Activated CD4-positive, alpha-beta T cell treated with anti-CD3 and anti-CD28 coated beads for 1 hour (primary cell): Measurements from ENCODE around the gene TLE3.

Source experiments
- DNase-seq: peaks from one replicate; pipeline ENCODE4 v3.0.0-alpha.2; 2020

The TLE3 gene

GRCh38 chr15:70025413-70026296, 72.1 kb downstream of the TLE3 start:
- no peak for DNase-seq

GRCh38 chr15:70024521-70024920, 73.2 kb downstream of the TLE3 start:
- no peak for DNase-seq

DNA sequence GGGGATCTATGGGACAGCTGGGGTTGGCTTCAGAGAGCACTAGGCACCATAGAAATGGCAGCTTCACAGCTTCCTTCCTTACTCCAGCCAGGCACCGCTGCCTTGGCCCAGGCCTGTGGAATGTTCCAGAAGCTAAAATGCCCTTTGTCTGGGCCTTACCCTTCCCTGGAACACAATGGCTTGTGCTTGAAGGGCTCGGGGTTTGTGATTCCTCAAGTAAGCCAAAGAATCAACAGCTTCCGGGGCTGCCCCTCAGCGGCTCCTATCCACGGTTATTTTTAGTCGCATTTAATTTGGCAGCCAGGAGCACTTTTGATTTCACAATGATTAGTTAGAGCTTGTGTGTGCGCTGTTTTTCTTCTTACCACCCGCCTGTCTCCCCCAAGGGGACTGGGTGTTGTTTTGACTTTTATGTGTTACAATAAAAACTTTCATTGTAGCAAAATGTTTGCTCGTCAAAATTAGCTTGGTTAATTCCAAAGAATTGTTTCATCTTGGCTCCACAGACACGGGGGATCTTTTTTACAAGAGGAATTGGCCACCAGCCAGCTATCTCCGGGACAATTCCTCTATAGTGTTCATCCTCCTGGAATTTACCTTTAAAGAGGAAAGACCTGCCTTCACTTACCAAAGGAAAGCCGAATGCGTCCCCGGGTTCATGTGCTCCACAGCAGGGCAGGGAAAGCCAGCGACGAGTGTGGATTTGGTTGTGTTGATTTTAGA, 73.8 kb downstream of the TLE3 start:
- DNase-seq, result no peak

DNA sequence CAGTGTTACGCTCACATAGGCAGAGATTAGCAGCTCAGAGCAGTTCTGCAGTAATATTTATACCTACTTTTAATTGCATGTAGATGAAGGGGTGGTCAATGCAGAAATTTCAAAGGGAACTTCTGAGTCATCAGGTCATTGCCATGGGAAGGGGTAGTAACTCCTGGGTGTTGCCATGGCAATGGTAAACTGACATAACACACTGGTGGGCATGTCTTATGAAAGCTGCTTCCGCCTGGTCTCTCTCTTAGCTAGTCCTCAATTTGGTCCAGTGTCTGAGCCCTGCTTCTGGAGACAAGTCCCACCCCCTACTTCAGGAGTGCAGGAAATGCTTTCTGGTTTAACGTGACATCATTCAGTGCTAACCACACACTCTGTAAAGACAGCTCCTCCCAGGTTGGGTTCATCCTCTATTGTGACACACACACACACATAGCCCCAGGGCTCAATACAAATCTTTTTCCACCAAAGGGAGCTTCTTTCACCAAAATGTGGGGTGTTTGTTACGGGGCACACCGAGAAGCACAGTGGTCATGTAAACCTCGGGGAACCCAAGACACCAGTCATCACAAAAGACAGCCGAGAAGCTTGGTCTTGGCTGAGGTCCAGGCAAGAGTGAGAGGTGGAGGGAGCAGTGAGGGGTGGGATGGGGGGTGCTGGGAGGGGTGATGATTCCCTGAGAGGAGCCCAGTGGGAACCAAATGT, 74.5 kb downstream of the TLE3 start:
- DNase-seq, result peak; percentile 24

DNA sequence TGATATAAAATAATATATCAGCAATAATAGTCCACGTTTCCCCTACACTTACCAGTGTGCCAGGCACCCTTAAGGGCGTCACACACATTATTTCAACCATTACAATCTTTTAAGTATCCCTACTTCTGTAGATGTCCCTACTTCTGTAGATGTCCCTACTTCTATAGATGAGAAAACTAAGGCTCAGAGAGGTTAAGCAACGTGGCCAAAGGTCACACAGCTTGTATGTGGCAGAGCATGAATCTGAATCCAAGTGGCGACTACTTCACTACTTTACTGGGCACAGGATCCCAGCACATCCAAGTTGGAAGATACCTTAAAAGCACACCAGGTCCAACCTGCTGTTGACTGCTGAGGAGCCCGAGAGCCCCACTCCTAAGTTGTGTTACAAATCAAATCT, 77.5 kb downstream of the TLE3 start:
- no peak for DNase-seq

- DNase-seq, result no peak
Observed at GRCh38 chr15:70018646-70019600, 78.8 kb downstream of the TLE3 start.

DNA sequence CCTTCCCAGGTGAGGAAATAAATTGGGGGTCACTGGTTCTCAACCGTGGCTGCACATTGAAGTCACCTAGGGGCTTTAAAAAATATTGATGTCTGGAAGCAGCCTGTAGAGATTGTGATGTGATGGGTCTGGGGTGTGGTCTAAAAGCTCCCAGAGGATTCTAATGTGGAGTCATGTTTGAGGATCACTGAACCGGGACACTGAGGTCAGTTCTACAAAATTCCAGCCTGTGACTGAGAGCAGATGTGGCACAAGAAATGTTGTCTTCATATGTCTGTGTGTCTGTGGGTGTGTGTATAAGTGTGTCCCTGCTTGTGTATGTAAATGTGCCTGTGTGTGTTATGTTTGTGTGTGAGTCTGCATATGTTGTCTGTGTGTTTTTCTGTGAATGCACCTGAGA, 79.9 kb downstream of the TLE3 start:
- no peak for DNase-seq

DNA sequence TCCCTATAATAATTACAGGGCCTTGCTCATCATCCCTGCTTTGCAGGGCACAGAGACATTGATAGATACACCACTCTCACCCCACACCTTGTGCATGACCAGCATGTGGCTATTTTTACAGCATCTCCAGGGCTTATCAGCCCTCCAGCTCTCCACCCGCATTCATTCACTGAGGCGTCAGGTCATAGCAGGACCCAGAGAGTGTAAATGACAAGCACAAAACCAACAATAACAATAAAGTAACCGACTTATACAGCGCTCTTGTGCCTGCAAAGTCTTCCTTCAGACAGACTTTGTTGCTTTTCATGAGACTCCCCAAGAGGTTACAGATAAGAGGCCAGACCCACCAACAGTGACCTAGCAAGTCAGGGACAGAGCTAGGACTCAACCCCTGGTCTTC, 80.7 kb downstream of the TLE3 start:
- no peak for DNase-seq

- no peak for DNase-seq
Observed at GRCh38 chr15:70016511-70016994, 81.2 kb downstream of the TLE3 start.

GRCh38 chr15:70014860-70015490, 82.7 kb downstream of the TLE3 start:
- DNase-seq, result no peak

DNA sequence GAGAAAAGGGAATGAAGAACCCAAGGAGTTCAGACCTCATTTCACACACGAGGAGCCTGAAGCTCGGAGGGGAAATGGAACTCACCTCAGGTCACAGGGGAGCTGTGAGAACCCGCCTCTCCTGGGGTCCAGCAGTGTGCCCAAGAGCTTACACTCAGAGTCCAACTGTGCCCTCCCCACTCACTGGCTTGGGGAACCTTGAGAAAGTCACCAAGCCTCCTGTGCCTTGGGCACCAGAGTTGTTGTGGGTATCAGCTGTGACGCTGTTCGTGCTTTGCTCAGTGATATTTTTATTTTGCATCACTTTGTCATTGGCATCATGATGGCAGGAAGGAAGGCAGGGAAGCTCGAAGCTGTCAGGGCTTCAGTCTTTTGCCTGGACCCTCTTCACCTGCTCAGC, 83.4 kb downstream of the TLE3 start:
- DNase-seq, result no peak

DNA sequence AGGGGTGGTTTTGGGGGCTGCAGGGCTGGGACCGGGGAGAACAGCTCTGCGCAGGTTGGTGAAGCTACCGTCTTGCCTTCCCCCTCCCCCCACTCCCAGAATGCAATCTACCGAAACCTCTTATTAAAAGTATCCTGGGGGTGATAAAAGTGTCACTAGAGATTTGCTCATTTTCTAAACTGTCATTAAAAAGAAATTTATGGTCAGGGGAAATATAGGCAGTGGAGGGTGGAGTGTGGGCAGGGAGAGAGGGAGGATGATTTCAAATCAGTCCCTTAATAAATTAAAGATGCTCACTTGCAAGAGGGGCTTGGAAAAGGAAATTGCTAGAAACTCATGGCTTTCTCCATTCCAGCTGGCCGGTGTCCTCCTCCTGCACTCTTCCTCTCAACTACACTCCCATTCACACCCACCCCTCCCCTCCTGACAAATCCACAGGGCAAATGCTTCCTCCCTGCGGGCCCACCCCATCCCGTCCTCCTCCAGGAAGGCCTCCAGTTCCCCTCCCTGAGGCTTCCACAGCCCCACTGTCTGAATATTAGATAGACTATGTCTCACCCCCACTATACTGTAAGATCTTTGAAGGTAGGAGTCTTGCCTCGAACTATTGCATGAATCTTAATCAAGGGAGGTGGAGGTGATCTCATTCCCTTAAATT, 83.9 kb downstream of the TLE3 start:
- DNase-seq, result no peak

DNA sequence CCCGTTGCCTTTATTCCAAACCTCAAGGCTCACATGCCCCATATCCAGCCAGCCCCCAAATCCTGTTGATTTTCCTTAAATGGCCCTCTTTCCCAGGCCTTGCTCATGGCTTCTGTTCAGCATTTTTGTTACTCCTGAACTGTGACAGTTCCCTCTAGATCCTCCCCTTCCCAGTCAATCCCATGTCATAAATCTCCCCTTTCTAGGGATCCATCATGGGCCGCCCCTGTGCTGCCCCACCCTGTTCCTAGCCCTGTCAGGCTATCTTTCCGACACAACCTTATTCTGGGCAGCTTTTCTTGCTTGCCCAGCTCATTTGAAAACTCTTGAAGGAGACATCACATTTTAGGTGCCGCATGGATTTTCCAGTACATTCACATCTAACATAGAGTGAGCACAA, 84.8 kb downstream of the TLE3 start:
- no peak for DNase-seq

- DNase-seq, result no peak
Observed at GRCh38 chr15:70008697-70009290, 88.9 kb downstream of the TLE3 start.

- no peak for DNase-seq
Observed at GRCh38 chr15:70006259-70007147, 91.2 kb downstream of the TLE3 start.

GRCh38 chr15:70004826-70005225, 92.9 kb downstream of the TLE3 start:
- no peak for DNase-seq

DNA sequence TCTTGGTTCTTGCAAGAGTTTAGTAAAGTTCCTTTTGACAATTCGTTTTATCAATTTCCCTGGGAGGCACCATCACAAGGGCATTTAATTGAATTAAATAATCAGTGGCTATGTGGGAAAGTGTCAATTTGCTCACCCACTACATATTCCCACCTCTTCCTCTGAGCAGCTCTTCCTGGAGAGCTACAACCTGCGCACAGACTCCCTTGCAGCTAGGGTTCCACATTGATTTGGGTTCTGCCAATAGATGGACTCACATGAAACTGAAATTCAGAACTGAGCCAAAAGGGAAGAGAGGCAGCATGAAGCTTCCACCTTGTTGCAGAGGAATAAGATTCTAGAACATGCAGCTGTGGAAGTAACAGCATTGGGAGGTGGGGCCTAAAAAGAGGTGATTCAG, 94.8 kb downstream of the TLE3 start:
- no peak for DNase-seq

GRCh38 chr15:70001859-70002258, 95.9 kb downstream of the TLE3 start:
- DNase-seq, result no peak

GRCh38 chr15:69999392-70000085, 98.2 kb downstream of the TLE3 start:
- no peak for DNase-seq
